T-cell (primary cell): ENCODE results near the gene SAMD11. TPM values are rescaled to one million over a fixed set of nuclear protein-coding genes. Genes with fewer than 3 reads are reported as not detected.

ENCODE experiments used
- ATAC-seq, 4 experiments: fragments of 200-7000 bp in 3 of 4; fragments of 150-1000 bp in 1 of 4; cut with Tn5 transposase; replicated peaks in 1 of 4; 1 replicate in 3 of 4; 2 replicates in 1 of 4; pipeline ENCODE4 v1.10.0; 2021; ENCODE audit warnings: moderate library complexity in 3 of 4, mild to moderate bottlenecking in 2 of 4, moderate number of reproducible peaks in 1 of 4
- CTCF ChIA-PET, 2 donors: fragments of 300-600 bp; sonication (Branson Sonifier 250); formaldehyde crosslinking; loops; one replicate each; lab custom pipeline; 2022; ENCODE audit warnings: antibody characterized with exemption in 2 of 2; lab: Charles Lee
- POLR2A ChIA-PET, 2 donors: fragments of 300-600 bp; sonication (Branson Sonifier 250); formaldehyde crosslinking; loops; one replicate each; lab custom pipeline; 2022; ENCODE audit warnings: antibody characterized with exemption in 2 of 2; lab: Charles Lee
- DNase-seq, 35 experiments: peaks; one replicate each; pipeline versions ENCODE4 v3.0.0 to v3.0.0-alpha.2; 2013 to 2023
- H3K27ac ChIP-seq: one replicate; pipeline ENCODE4 v1.5.1; 2013; ENCODE audit warnings: low read length
- H3K27me3 ChIP-seq, 2 experiments: replicated peaks in 1 of 2; 1 replicate in 1 of 2; 2 replicates in 1 of 2; pipeline versions ENCODE4 v1.6.1 to v1.7.0; 2013; ENCODE audit warnings: low read length in 1 of 2, mixed read lengths in 1 of 2; ENCODE audit not compliant: control insufficient read depth in 2 of 2, insufficient read depth in 2 of 2; ENCODE audit errors: extremely low read depth in 1 of 2
- H3K36me3 ChIP-seq, 2 donors: 1 replicate in 1 of 2; 2 replicates in 1 of 2; pipeline versions ENCODE4 v1.6.1 to v1.7.0; 2013; ENCODE audit warnings: low read length in 1 of 2; ENCODE audit not compliant: control insufficient read depth in 2 of 2, insufficient read depth in 1 of 2; ENCODE audit errors: extremely low read depth in 1 of 2
- H3K4me1 ChIP-seq, 2 experiments: 1 replicate in 1 of 2; 2 replicates in 1 of 2; pipeline versions ENCODE4 v1.6.1 to v1.7.0; 2013; ENCODE audit warnings: low read length in 2 of 2, mixed read lengths in 1 of 2; ENCODE audit not compliant: insufficient read depth in 2 of 2, control insufficient read depth in 1 of 2; ENCODE audit errors: extremely low read depth in 1 of 2
- H3K4me3 ChIP-seq, 2 donors: 1 replicate in 1 of 2; 2 replicates in 1 of 2; pipeline versions ENCODE4 v1.5.1 to v1.7.0; 2013; ENCODE audit warnings: mild to moderate bottlenecking in 2 of 2, low read length in 1 of 2, moderate library complexity in 1 of 2; ENCODE audit not compliant: control insufficient read depth in 1 of 2; ENCODE audit errors: extremely low read depth in 1 of 2
- H3K9me3 ChIP-seq: 2 replicates; pipeline ENCODE4 v1.7.0; 2013
- H3K27ac Mint-ChIP-seq, 2 donors: one replicate each; pipeline ENCODE4 v1.8.0; 2020 to 2021; ENCODE audit warnings: mild to moderate bottlenecking in 2 of 2, mixed read lengths in 2 of 2
- H3K27me3 Mint-ChIP-seq, 2 donors: one replicate each; pipeline ENCODE4 v1.8.0; 2021 to 2022; ENCODE audit warnings: mixed read lengths in 2 of 2
- H3K36me3 Mint-ChIP-seq: one replicate; pipeline ENCODE4 v1.8.0; 2021; ENCODE audit warnings: mixed read lengths
- H3K4me1 Mint-ChIP-seq, 3 donors: one replicate each; pipeline ENCODE4 v1.8.0; 2020 to 2022; ENCODE audit warnings: mixed read lengths in 3 of 3, mild to moderate bottlenecking in 1 of 3
- H3K4me3 Mint-ChIP-seq, 3 donors: one replicate each; pipeline ENCODE4 v1.8.0; 2020 to 2022; ENCODE audit warnings: mild to moderate bottlenecking in 3 of 3, mixed read lengths in 3 of 3, moderate library complexity in 3 of 3
- H3K9me3 Mint-ChIP-seq, 3 donors: one replicate each; pipeline ENCODE4 v1.8.0; 2020 to 2022; ENCODE audit warnings: mixed read lengths in 3 of 3
- WGBS: methylation state at CpG from one replicate; pipeline ENCODE4 v1.1.5; 2013; ENCODE audit warnings: missing lambda C conversion rate; ENCODE audit not compliant: insufficient coverage; 5-methylcytosine and 5-hydroxymethylcytosine counted together
- total RNA-seq, 35 experiments: library from RNA in 6 of 35; stranded (reverse) in 6 of 35; fragments of 120-200 nt in 1 of 35; gene quantifications; one replicate each; pipeline versions ENCODE4 v1.2.1 to v1.2.4 and lab custom pipeline; 2013 to 2026

The SAMD11 gene
- total RNA-seq, 5 donors from 2014 or later (not counting 1 experiment from before 2014, with no cell fraction given) = 0.32 to 0.70 (median 0.53) TPM; not detected in 2

DNA sequence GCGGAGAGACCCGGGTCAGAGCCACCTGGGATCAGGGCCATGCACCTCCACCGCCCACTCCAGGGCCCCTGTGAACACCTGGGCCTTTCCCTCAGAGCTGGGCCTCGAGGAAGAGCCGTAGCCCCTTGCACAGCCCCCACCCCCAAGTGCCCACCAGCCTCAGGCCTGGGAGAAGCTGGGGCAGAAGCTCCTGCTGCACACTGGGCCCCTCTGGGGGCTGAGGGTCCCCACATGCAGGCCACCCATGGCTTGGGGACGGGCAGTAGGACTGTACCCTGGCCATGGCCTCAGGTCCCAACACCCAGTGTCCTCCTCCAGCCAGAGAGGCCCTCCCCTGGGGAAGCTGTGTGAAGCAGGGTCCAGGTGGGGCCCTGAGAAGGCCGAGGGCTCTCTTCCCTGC is 28.9 kb downstream of the SAMD11 start:
- no peaks in the 10 kb centered on the region for H3K27me3 ChIP-seq
- no peaks in the 10 kb centered on the region for H3K27me3 Mint-ChIP-seq
- H3K36me3 Mint-ChIP-seq = peaks cover 47% of the 10 kb centered on the region
- H3K27ac ChIP-seq = no peak overlapping the region
- peaks cover 27 to 90% of the 10 kb centered on the region in 2 donors for H3K36me3 ChIP-seq
- H3K4me3 ChIP-seq = no peak overlapping the region
- DNase-seq (no peak), ATAC-seq (no peak)
- H3K9me3 Mint-ChIP-seq = no peaks in the 10 kb centered on the region
- H3K4me1 ChIP-seq = peaks cover under 1 to 9% of the 10 kb centered on the region in 2 experiments
- peaks cover 7 to 12% (median 12%) of the 10 kb centered on the region in 3 donors for H3K4me1 Mint-ChIP-seq
- H3K27ac Mint-ChIP-seq = no peak overlapping the region
- no peak overlapping the region for H3K4me3 Mint-ChIP-seq
- WGBS = 97% methylated on average over 5 of the region's 7 CpGs
- H3K9me3 ChIP-seq = no peaks in the 10 kb centered on the region
- ChIA-PET POLR2A (no interaction called here), CTCF (no interaction called here)

- CTCF ChIA-PET = interaction anchor here in 1 of 2 donors (0.5 kb wide), 1 partner anchor 39 kb away, joined by 3 read pairs; no protein-coding TSS in a partner anchor
- Histone ChIP-seq H3K4me3 (no peak overlapping the region), H3K27ac (no peak overlapping the region), H3K36me3 (peaks cover 22 to 79% of the 10 kb centered on the region in 2 donors), H3K9me3 (no peaks in the 10 kb centered on the region), H3K4me1 (peaks cover 7 to 20% of the 10 kb centered on the region in 2 experiments), H3K27me3 (no peaks in the 10 kb centered on the region)
- H3K4me3 Mint-ChIP-seq = no peak overlapping the region
- no peaks in the 10 kb centered on the region for H3K27me3 Mint-ChIP-seq
- ATAC-seq (no peak), DNase-seq (no peak)
- H3K27ac Mint-ChIP-seq = no peak overlapping the region
- peaks cover 48% of the 10 kb centered on the region for H3K36me3 Mint-ChIP-seq
- POLR2A ChIA-PET = no interaction called here
- H3K4me1 Mint-ChIP-seq = peaks cover 12 to 23% (median 22%) of the 10 kb centered on the region in 3 donors
- H3K9me3 Mint-ChIP-seq = no peaks in the 10 kb centered on the region
- 90% methylated on average over 23 of the region's 32 CpGs for WGBS
These were observed 30.0 kb downstream of the SAMD11 start for GRCh38 chr1:953524-954320.

- H3K4me1 Mint-ChIP-seq = peaks cover 12 to 24% (median 24%) of the 10 kb centered on the region in 3 donors
- H3K4me3 Mint-ChIP-seq = no peak overlapping the region
- Histone ChIP-seq H3K9me3 (no peaks in the 10 kb centered on the region), H3K27ac (no peak overlapping the region), H3K4me3 (no peak overlapping the region), H3K4me1 (peaks cover 7 to 29% of the 10 kb centered on the region in 2 experiments), H3K36me3 (peaks cover 22 to 67% of the 10 kb centered on the region in 2 donors), H3K27me3 (no peaks in the 10 kb centered on the region)
- no peaks in the 10 kb centered on the region for H3K27me3 Mint-ChIP-seq
- POLR2A ChIA-PET = no interaction called here
- CTCF ChIA-PET = no interaction called here
- no peaks in the 10 kb centered on the region for H3K9me3 Mint-ChIP-seq
- no peak overlapping the region for H3K27ac Mint-ChIP-seq
- no peak for DNase-seq
- peaks cover 39% of the 10 kb centered on the region for H3K36me3 Mint-ChIP-seq
- 95% methylated on average over 13 of the region's 13 CpGs for WGBS
- ATAC-seq = no peak
These were observed 31.2 kb downstream of the SAMD11 start for GRCh38 chr1:954927-955326.

- no peaks in the 10 kb centered on the region for H3K27me3 ChIP-seq
- ChIA-PET CTCF (no interaction called here), POLR2A (no interaction called here)
- no peaks in the 10 kb centered on the region for H3K27me3 Mint-ChIP-seq
- peaks cover 12 to 24% (median 24%) of the 10 kb centered on the region in 3 donors for H3K4me1 Mint-ChIP-seq
- H3K36me3 Mint-ChIP-seq = peaks cover 34% of the 10 kb centered on the region
- H3K36me3 ChIP-seq = peaks cover 22 to 63% of the 10 kb centered on the region in 2 donors
- H3K9me3 Mint-ChIP-seq = no peaks in the 10 kb centered on the region
- 78% methylated on average over 2 of the region's 6 CpGs for WGBS
- H3K9me3 ChIP-seq = no peaks in the 10 kb centered on the region
- no peak overlapping the region for H3K4me3 ChIP-seq
- H3K27ac Mint-ChIP-seq = no peak overlapping the region
- H3K27ac ChIP-seq = no peak overlapping the region
- ATAC-seq = no peak
- H3K4me1 ChIP-seq = peaks cover 7 to 33% of the 10 kb centered on the region in 2 experiments
- DNase-seq = no peak
- no peak overlapping the region for H3K4me3 Mint-ChIP-seq
These were observed 31.8 kb downstream of the SAMD11 start for GRCh38 chr1:955474-955873.

DNA sequence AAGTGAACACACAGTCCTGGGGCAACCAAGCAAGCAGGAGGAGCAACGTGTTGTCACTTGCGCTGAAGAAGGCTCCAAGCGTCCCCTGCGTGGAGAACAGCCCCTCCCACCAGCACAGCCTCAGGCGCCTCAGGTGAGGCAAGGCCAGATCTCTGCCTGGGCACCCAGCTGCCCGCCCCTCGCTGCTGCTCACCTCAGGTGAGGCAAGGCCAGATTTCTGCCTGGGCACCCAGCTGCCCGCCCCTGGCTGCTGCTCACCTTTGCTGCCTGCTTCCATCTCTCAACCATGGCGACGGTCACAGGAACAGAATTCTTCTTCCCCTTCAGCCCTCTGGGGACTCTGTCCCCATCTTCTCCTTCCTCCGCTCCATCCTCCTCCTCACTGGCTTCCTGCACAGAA is 32.9 kb downstream of the SAMD11 start:
- ATAC-seq (no peak), DNase-seq (no peak)
- no peaks in the 10 kb centered on the region for H3K27me3 Mint-ChIP-seq
- H3K4me1 Mint-ChIP-seq = peaks cover 16 to 25% (median 24%) of the 10 kb centered on the region in 3 donors
- Histone ChIP-seq H3K4me1 (peaks cover 7 to 38% of the 10 kb centered on the region in 2 experiments), H3K27ac (no peak overlapping the region), H3K36me3 (peaks cover 12 to 52% of the 10 kb centered on the region in 2 donors), H3K9me3 (no peaks in the 10 kb centered on the region), H3K4me3 (no peak overlapping the region), H3K27me3 (no peaks in the 10 kb centered on the region)
- CTCF ChIA-PET = no interaction called here
- POLR2A ChIA-PET = no interaction called here
- no peak overlapping the region for H3K27ac Mint-ChIP-seq
- H3K4me3 Mint-ChIP-seq = no peak overlapping the region
- peaks cover 25% of the 10 kb centered on the region for H3K36me3 Mint-ChIP-seq
- WGBS = 97% methylated on average over 9 of the region's 11 CpGs
- no peaks in the 10 kb centered on the region for H3K9me3 Mint-ChIP-seq

GRCh38 chr1:958823-959730 is 35.4 kb downstream of the SAMD11 start, which contains the start of gene NOC2L:
NOC2L (minus strand) TSS chr1:959256; CDS start chr1:959240, 16 bp downstream.
- ATAC-seq (peak; percentile 85 to 87 (median 86)), DNase-seq (peak; percentile 86 to 99 (median 94))
- H3K4me1 ChIP-seq = peaks cover 7 to 40% of the 10 kb centered on the region in 2 experiments
- Mint-ChIP-seq H3K4me3 (peak within 1 kb of the TSS; percentile 87 to 90 (median 87)), H3K4me1 (peaks cover 17 to 30% (median 24%) of the 10 kb centered on the region in 3 donors), H3K9me3 (no peaks in the 10 kb centered on the region), H3K36me3 (peaks cover 18% of the 10 kb centered on the region), H3K27me3 (no peaks in the 10 kb centered on the region), H3K27ac (peak within 1 kb of the TSS; percentile 75 to 79)
- ChIA-PET CTCF (no interaction called here), POLR2A (interaction anchor here in 1 of 2 donors (0.6 kb wide), 2 partner anchors 128 to 181 kb away, joined by 3 to 5 read pairs; no protein-coding TSS in a partner anchor)
- H3K27me3 ChIP-seq = no peaks in the 10 kb centered on the region
- H3K9me3 ChIP-seq = no peaks in the 10 kb centered on the region
- peak within 1 kb of the TSS; percentile 49 for H3K27ac ChIP-seq
- peaks cover 0 to 32% of the 10 kb centered on the region in 2 donors for H3K36me3 ChIP-seq
- peak within 1 kb of the TSS; percentile 99 for H3K4me3 ChIP-seq
- WGBS = 5% methylated on average over 101 of the region's 101 CpGs
